Neural cell (in vitro differentiated cells): ENCODE measurements around the gene EXOC6B.

Experiments
- CTCF ChIP-seq: fragments of 450-650 bp; IDR thresholded peaks from 2 replicates; pipeline ENCODE4 v1.5.1; 2014; ENCODE audit warnings: antibody characterized with exemption, mild to moderate bottlenecking, moderate library complexity; ENCODE audit not compliant: poor library complexity, severe bottlenecking
- EP300 ChIP-seq: fragments of 450-650 bp; conservative IDR thresholded peaks from 2 replicates; pipeline ENCODE4 v1.6.1; 2014; ENCODE audit warnings: antibody characterized with exemption, mild to moderate bottlenecking, moderate library complexity; ENCODE audit not compliant: poor library complexity, severe bottlenecking
- EZH2 ChIP-seq: fragments of 200-600, 300-800 bp; shearing (Covaris generic), sonication (generic); IDR thresholded peaks from 2 replicates; pipeline ENCODE4 v1.6.1; 2014; ENCODE audit warnings: antibody characterized with exemption, low read length, borderline replicate concordance, mild to moderate bottlenecking; ENCODE audit not compliant: insufficient read depth, poor library complexity, severe bottlenecking
- MXI1 ChIP-seq: fragments of 450-650 bp; conservative IDR thresholded peaks from 2 replicates; pipeline ENCODE4 v1.6.1; 2014; ENCODE audit warnings: antibody characterized with exemption, mild to moderate bottlenecking; ENCODE audit not compliant: poor library complexity, severe bottlenecking
- POLR2AphosphoS5 ChIP-seq: IDR thresholded peaks from 2 replicates; pipeline ENCODE4 v1.6.1; 2012
- REST ChIP-seq: IDR thresholded peaks from 2 replicates; pipeline ENCODE4 v1.6.1; 2012; ENCODE audit warnings: borderline replicate concordance

DNA sequence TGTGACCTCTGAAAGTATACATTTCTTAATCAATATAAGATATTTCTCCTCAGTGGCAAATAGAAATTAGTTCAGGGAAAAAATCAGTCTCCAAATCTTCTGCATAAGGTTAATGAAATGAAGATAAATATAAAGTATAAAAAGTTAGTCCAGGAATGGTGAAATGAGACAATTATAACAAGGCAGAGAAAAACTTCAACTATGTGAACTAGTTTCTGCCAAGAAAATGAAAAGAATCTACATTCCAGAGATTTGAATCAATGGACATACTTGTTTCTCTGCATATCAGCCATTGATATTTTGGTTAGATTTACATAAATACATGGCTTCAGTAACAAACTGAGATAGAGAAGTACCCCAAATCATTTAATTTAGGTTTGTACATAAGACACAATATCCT lies 249.0 kb downstream of the EXOC6B start:
- no peak for TF ChIP-seq CTCF
- no peak for TF ChIP-seq EZH2
- no peak for TF ChIP-seq EP300
- no peak for TF ChIP-seq POLR2AphosphoS5
- TF ChIP-seq MXI1, result no peak
- no peak for TF ChIP-seq REST
